Posterior vena cava (tissue), 2 donors: Measurements from ENCODE around the gene B3GAT1. TPM values are rescaled to one million over a fixed set of nuclear protein-coding genes. Genes with fewer than 3 reads are reported as not detected.
A peak's percentile ranks its signal among the peaks of the same experiment; 100 is the strongest.

Source experiments
- DNase-seq: peaks from one replicate; pipeline ENCODE4 v3.0.0-alpha.2; 2020; ENCODE audit warnings: low spot score
- intact Hi-C, 2 donors: fragments of 100-400 bp; cut with DNase I; formaldehyde crosslinking; loops; one replicate each; pipeline versions ENCODE4 v1.14.1 to v1.14.2; 2022 to 2023
- total RNA-seq, 2 donors: library from RNA; stranded (reverse); fragmentation: NEBNext Ultra II Directional; extraction: Animal tissue kit (Norgen Biotek cat#: 25700); gene quantifications; one replicate each; pipeline ENCODE4 v1.2.1, GENCODE V29; 2021
- donor health status: DM: yes; HTN: yes; CAD: no.
- donor health status: DM: yes; HTN: yes; CAD: no.

Gene B3GAT1
- total RNA-seq, 2 donors from 2014 or later: 0.28 TPM; not detected in 1

DNA sequence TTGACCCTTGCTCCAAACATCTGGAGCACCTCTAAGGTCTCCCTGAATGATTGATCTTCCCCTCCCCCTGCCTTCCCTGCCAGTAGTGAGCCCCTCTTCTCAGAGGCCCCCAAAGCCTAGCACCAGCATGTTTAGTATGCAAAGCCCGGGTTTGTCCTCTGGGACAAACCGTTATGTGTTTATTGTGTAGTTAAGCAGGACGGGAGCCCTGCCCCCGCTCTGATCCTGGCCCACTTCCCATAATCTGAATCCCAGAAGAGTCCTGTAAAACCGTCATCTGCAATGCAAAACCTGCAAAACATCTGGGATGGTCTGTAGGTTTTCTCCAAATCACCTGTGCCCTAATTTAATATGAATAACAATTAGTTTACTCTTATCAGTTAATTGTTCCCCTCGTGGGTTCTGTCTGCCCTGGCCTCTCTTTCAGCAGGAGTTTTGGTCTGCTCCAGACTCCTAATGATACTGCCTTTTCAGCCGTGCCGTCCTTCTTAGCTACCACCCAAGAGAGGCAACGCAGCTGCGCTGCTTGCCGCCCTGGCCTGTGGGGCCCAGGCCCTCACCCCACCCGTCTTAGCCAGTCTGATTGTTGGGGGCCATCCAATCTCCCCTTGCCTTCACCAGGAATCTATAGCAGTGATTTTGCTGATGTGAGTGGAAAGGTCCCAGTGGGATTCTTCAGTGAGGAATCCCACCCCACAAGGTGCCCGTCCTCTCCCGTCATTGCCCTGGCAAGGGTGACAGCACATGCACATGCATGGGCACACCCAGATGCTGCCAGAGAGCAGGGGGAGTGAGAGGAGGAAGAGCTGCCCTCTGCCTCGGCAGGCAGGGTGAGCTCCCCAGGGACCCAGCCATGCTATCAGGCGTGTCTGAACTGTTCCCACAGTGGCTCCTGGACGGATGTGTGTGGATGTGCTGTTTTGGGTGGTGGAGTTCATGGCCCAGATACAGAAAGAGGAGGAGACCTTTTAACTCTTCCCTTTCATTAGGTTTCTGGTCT, 3.0 kb upstream of the B3GAT1 start:
- intact Hi-C loops: no loop called here
- DNase-seq: no peak

DNA sequence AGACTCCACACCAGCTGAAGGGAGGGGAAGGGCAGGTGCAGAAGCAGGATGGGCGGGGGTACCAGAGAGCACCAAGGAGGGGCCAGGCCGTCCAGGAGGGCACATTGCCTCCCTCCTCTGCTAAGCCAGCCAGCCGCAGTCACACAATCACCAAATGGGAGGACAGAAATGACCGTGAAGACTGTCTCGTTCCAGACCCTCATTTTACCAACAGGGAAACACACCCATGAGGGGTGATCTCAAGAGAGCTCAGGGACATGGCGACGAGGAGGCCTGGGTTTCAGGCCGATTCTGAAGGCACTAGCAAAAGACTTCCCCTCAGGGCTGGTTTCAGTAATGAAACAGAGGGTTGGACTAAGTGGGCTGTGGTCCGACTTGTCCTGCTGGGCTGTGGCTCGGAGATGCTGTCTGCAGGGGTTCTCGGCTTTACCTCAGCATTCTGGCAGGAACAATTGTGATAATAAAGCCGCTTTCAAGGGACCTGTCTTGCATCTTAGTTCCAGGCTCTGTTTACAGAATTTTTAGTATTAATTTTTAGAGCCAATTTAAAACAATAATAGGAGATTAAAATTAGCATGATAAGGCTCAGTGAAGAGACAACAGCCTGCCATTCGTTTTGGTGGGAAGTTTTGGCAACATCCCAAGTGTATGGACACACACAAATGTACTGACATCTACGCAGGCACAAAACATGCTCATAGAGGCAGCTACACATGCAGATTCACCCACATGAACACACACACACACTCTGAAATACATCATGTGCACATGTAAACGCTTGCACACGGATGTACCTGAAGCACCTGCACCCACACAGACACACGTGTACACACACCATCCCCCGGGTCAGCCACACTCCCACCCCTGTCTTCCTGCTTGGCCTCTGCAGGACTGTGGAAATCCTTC, 2.0 kb upstream of the B3GAT1 start:
- intact Hi-C loops: no loop called here
- DNase-seq: no peak

DNA sequence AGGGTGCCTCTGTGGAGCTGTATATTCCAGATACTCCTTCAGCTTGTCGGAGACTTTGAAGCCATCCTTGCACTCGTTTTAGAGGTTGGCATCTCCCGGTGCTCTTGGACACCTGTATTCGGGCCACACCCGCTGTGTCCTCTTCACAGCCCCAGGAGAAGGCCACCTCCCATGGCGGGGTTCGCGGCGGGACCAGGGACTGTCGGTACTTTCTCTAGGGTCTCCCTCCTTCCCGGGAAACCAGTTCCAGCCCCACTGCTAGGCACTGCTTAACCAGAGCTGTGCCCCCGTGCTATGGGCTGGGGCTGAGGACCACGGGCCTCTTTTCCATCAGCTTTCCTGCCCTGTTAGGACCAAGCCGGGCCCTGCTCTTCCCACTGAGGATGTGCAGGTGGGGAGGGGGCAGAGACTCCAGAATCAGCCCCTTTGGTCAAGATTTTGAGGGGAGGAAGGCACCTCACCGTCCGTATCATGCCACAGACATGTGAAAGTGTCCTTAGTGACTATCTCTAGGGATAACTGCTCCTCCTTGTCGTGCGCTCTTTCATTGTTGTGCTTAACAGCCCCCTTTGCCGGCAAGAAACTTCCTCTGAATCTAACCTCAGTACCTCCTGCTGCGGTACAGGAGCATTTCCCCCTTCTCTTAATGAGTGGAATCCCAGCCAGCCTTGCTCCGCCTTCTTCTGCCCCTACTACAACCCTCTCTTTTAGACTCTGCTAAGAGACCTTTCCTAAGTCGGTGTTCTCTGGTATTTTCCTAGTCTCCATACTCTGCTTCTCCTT, 1.2 kb upstream of the B3GAT1 start:
- no peak for DNase-seq
- intact Hi-C loops: no loop called here

DNA sequence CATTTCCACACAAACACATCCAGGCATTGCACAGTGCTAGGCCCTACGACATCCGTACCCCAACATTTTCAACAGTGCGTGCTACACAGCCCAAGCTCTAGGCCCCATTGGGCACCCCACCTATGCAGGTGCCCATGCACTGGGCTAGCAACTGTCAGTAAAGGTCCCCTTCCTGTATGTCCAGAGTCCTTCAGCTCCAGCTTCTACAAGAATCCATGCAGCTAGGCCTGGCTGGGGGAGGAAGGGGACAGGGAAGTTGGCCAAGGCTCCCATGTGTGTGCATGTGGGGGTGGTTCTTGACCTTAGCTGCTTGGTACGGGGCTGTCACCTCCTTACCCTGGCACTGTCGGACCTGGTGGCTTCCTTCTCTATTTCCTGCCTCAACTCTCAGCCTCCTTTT, 1.3 kb downstream of the B3GAT1 start:
- no peak for DNase-seq
- intact Hi-C loops: loop anchor here in 1 of 2 donors (2.0 kb wide), 1 partner anchor 484 kb away; no protein-coding TSS in a partner anchor

DNA sequence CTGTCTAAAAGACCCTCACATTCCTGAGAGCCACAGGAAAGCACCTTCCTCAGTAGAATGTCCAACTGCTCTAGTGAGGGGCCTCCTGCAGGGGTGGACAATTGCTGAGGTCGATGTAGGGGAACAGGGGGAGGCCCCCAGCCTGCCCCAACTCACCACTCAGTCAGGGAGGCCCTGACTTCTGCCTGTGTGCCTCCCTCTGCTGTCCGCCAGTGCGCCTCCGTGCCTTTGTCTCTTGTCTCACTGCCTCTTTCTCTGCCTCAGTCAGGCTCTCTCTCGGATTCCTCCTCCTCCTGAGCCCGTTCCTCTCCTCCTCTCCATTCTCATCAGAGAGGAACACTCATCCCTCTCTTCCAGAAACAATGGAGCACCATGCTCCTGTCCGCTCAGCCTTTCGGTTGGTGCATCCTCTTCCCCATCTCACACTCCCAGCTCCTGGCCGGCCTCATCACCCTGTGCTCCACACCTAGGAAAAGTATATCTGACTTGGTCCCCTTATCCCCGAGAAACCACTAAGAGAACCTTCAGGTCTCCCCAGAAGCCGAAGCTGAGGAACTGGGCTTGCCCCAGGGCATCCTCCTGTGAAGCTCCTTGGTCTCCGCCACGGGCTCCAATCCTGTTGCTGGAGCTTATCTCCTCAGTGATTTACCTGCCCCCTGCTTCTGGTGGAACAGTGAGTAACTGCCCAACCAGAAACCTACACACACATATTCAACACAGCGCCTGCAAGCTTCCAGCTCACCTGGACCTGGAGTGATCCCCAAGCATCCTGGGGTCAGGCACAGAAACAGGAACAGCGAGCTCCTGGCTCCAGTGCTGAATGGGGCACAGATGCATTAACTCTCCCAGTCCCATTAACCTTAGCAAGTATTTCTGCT, 2.3 kb downstream of the B3GAT1 start:
- DNase-seq: no peak
- intact Hi-C loops: loop anchor here in 1 of 2 donors (2.0 kb wide), 1 partner anchor 483 kb away; no protein-coding TSS in a partner anchor

DNA sequence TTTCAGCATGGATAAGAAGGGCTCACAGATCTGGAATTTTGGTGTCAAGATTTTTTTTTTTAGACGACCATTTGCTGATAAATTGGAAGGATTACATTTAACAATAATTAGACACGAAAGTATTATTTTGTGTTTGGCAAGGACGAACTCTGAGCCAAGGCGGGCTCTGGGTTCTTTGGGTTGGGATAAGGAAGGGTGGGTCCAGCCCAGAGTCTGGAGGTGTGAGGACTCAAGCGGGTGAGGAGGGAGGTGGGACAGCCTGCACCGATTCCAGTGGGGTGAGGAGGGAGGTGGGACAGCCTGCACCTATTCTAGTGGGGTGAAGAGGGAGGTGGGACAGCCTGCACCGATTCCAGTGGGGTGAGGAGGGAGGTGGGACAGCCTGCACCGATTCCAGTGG, 4.1 kb downstream of the B3GAT1 start:
- no peak for DNase-seq
- intact Hi-C loops: no loop called here

DNA sequence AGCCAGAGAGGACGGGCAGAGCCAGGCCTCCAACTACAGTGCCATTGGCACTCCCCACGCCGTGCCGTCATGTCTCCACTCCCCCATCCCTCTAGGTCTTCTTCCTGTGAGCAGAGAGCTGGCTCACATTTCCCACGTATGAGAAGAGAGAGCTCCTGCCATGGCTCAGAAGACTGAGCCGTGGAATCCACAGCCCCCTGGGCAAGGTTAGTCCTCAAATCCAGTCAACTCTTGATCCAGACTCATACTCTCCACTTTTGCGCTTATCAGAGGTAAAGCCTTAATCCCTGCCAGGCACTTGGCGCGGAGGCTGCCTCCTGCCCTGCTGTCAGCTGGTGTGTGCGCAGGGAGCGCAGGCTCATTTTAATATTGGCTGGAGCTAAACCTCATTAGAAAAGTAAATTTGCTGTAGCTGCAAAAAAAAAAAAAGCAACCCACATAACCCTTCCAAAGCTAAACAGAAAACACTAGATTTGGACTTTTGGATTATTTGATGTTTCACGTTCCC, 4.7 kb downstream of the B3GAT1 start:
- DNase-seq: peak; percentile 49
- intact Hi-C loops: no loop called here

DNA sequence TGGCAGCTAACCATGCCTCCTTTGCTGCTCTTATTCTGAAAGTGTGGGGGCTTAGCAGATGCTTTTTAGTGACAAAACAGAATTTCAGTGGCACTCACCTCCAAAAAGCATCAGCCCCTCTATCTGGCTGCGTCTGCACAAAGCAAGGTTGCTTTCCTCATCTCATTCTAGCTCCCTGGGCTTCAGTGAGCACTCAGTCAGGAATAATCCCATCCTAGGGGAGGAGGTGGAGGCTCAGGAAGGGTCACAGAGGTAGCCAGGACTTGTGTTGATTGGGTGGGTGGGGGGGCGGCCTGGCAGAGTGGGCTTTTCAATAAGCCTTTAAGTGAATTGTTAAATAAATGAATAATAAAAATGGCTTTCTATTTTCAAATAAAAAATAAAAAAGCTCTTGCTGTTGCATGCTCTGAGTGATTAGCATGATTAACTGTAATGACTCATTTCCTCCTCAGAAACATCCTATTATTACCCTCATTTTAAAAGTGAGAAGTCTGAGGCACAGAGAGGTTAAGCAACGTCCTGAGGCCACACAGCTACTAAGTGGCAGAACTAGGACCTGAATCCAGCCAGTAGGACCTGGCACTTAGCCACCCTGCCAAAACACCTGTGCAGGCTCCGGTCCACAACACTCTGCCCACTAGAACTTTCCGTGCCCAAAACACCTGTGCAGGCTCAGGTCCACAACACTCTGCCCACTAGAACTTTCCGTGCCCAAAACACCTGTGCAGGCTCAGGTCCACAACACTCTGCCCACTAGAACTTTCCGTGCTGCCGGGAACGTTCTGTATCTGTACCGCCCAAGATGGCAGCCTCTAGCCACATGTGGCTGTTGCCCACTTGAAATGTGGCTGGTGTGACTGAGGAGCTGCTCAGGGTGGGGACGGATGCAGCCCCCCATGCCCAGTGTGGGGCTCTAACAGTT, 5.5 kb downstream of the B3GAT1 start:
- intact Hi-C loops: no loop called here
- DNase-seq: peak; percentile 36

DNA sequence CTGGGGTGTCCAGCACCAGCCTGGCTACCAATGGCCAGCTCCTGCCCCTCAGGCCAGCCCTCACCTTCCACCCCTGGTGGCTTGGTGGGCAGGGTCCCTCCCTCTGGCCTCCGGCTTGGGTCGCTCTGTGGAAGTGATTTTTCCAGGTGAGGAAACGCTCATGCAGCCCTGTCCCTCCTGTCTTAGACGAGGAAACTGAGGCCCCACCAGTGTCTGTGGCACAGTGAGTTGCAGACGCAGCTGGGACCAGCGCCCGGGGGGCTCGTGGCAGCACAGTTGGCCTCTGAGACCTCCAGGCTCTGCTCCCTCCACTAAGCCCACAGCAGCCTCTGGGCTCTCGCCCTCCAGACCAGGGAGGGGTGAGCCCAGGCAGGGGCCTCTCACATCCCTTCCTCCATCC, 6.2 kb downstream of the B3GAT1 start:
- intact Hi-C loops: no loop called here

DNA sequence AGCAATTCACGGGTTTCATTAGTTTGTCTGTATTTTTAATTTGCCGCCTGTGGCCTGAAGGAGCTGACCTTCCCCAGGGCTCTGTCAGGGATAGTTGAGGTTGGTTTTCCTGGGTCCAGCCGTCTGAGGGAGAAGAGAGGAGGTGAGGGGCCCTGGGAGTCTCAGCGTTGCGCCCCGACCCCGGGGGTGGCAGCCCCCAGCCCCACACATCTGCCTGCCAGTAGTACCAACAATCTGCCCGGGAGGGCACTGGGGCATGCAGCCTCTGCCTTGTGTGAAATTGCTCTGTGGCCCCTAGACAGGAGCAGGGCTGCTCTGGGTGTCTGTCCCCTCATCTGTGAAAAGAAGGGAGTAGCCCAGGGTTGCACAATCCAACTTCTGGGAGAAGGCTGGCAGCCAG, 6.6 kb downstream of the B3GAT1 start:
- peak; percentile 59 for DNase-seq
- intact Hi-C loops: no loop called here

More for the DNA sequence above, 6.2 kb downstream of the B3GAT1 start:
- DNase-seq: peak; percentile 54

DNA sequence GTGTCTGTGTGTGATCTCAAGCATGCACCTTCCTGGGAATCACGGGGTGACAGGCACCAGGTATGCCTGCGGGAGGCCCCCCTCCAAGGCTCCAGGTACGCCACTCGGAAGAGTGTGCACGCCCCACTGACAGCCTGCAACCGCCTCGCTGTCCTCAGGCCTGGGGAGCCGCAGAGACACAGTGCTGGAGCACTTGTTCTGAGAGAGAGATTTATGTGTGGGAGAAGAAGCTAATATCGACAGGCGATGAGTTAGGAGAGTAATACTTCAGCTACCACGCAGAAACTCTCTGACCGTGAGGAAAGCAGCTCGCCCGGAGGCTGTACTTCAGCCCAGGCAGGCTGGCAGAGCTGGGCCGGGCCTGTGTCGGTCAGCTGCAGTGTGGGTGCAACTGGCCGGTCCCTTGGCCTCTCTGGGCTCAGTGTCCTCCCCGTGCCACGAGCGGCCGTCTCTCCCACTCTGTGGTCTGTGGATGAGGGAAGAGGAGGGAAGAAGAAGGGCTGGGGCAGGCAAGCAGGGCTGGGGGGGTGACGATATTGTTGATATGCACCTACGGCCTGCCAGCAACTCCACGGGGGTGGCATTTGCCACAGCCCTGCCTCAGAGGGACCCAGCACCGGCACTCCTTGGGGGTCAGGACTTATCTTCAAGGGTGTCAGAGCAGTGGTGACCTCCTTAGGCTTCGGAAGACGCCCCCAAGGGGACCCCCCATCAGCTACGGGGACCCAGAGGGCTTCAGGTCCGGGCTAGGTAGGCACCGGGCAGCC, 7.3 kb downstream of the B3GAT1 start:
- DNase-seq: peak; percentile 64
- intact Hi-C loops: no loop called here

DNA sequence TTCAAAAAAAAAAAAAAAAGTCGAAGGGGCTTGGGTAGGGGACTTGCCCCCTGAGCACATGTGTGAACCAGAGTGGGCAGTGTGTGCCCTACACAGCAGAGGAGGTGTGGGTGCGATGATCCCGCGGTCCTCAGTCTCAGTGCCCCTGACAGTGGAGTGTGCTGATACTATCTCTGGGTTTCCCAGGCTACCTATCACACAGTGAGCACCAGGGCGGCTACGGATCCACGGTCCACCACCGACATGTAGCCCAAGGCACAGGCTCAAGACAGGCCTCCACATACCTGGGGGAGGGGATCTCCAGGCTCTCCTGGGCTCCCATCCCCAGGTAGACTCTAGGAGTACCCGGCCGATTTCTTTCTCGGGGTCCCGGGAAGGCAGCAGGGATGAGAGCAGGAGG, 9.1 kb downstream of the B3GAT1 start:
- intact Hi-C loops: no loop called here
- DNase-seq: no peak

DNA sequence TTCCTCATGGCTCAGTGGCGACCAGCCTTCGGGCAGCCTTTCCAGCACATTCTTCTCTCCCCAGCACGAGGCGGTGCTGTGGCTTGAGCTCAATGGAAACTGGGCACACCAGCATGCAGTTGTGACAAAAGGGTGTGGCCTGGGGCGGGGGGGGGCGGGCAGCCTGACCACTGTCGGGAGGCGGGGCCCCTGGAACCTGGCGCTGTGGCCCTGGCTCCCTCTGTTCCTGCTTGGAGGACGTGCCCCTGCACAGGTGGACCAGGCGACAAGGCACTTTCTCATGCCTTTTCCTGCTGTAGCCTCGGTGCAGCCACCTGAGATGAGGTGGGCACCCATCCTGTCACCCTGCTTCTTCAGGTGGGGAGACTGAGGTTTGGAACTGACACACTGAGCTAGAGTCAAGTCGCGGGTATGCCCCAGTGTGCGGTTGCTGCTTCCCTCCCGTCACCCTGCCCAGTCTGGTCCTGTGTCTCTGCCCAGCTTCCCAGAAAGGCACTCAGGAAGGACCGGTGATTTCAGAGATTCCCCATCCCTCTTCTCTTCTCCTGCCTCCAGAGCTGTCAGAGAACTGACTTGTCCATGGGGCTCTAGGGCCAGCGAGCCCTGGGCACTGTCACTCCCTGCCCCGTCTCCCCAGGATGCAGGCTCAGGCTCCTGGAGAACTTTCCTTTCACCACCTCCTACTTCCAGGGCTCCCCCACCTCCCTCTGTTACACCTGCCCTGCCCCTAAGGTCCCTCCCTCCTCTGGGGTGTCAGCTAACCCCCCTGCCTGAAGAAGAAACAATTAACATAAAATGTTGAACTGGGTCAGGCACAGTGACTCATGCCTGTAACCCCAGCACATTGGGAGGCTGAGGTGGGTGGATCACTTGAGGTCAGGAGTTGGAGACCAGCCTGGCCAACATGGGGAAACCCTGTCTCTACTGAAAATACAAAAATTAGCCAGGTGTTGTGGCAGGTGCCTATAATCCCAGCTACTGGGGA, 9.9 kb downstream of the B3GAT1 start:
- no peak for DNase-seq
- intact Hi-C loops: no loop called here

DNA sequence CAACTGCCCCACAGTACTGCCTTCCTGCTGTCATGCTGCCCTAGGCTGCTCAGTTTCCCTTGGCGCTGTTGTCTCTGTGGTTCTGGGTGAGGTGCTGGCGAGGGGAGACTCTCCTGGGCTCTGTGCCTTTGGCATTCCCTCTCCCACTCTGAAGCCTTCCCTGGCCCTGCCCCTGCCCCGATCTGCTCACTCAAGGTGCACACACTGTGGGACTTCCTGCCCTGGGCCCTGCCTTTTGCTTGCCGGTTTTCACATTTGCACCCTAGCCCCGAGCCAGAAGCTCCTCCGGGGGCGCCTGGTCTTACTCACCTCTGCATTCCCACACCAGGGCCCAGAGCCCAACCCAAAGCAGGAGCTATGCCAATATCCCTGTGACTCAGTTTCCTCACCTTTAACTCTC, 12.0 kb downstream of the B3GAT1 start:
- no peak for DNase-seq
- intact Hi-C loops: no loop called here

DNA sequence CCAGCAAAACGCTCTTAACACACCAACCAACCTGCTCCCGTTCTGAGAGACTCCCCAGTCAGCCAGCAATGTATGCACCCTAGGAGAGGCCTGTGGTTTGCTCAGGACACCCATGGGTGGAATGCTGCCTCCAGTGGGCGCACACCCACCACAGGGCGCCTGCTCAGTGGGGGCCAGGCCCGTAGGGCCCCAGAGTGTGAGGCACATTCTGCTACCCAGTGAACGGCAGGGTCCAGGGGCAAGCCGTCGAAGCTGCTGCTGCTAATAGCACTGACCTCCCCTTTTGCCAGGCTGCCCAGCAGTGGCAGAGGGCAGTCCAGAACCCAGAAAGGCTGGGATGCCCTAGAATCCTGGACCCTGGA, 12.8 kb downstream of the B3GAT1 start:
- no peak for DNase-seq
- intact Hi-C loops: no loop called here
